Liver (tissue), 3 donors: ENCODE results near the gene AP4E1.

Experiments used
- EGR1 ChIP-seq, 2 donors: IDR thresholded peaks; 2 replicates each; pipeline ENCODE4 v1.6.1; 2016 to 2018; ENCODE audit warnings: antibody characterized with exemption in 2 of 2, low read depth in 2 of 2
- FOXA1 ChIP-seq: IDR thresholded peaks from 2 replicates; pipeline ENCODE4 v1.6.1; 2016; ENCODE audit warnings: antibody characterized with exemption
- GABPA ChIP-seq, 2 donors: IDR thresholded peaks in 1 of 2; conservative IDR thresholded peaks in 1 of 2; 2 replicates each; pipeline ENCODE4 v1.6.1; 2016; ENCODE audit warnings: antibody characterized with exemption in 2 of 2, mild to moderate bottlenecking in 1 of 2, moderate library complexity in 1 of 2
- JUND ChIP-seq, 2 donors: IDR thresholded peaks; 2 replicates each; pipeline ENCODE4 v1.6.1; 2016; ENCODE audit warnings: antibody characterized with exemption in 2 of 2
- RAD21 ChIP-seq, 2 donors: IDR thresholded peaks; 2 replicates each; pipeline ENCODE4 v1.6.1; 2016; ENCODE audit warnings: antibody characterized with exemption in 2 of 2, mild to moderate bottlenecking in 2 of 2
- TAF1 ChIP-seq: conservative IDR thresholded peaks from 2 replicates; pipeline ENCODE4 v1.6.1; 2016; ENCODE audit warnings: antibody characterized with exemption, mild to moderate bottlenecking
- TF ChIP-seq, protein P1 (sequence below): fragments of 150-350 bp; IDR thresholded peaks from 2 replicates; pipeline ENCODE4 v1.5.1; 2017; ENCODE audit warnings: improper control_type of control experiment, low read depth, low read length; ENCODE audit not compliant: missing input control
- TF ChIP-seq, protein P2 (sequence below): IDR thresholded peaks from 2 replicates; pipeline ENCODE4 v1.6.1; 2016; ENCODE audit warnings: antibody characterized with exemption, mild to moderate bottlenecking
- TF ChIP-seq, protein P3 (sequence below): IDR thresholded peaks from 2 replicates; pipeline ENCODE4 v1.6.1; 2016; ENCODE audit warnings: antibody characterized with exemption
- TF ChIP-seq, protein P4 (sequence below): IDR thresholded peaks from 2 replicates; pipeline ENCODE4 v1.6.1; 2016; ENCODE audit warnings: antibody characterized with exemption
- donor health status: healthy.
- donor health status: healthy.

DNA sequence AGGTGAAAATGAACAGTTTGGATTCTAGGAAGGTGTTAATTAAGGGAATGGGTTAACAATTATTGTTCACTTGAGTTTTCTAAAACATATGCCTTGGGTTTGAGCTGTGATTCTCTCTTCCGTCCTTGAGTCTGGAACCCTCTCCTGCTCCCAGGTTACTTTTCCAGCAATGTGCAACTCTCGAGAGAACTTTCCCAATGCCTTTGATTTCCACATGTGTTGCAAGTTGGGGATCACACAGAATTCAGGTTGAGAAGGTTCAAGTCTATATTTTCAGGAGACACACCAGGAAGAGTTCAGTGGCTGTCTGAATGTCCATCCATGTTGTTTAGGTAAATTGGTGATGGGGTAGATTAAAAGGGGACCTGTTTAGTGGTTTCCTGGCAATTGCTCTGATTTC lies 137.5 kb downstream of the AP4E1 start:
- TF ChIP-seq, protein P1, sequence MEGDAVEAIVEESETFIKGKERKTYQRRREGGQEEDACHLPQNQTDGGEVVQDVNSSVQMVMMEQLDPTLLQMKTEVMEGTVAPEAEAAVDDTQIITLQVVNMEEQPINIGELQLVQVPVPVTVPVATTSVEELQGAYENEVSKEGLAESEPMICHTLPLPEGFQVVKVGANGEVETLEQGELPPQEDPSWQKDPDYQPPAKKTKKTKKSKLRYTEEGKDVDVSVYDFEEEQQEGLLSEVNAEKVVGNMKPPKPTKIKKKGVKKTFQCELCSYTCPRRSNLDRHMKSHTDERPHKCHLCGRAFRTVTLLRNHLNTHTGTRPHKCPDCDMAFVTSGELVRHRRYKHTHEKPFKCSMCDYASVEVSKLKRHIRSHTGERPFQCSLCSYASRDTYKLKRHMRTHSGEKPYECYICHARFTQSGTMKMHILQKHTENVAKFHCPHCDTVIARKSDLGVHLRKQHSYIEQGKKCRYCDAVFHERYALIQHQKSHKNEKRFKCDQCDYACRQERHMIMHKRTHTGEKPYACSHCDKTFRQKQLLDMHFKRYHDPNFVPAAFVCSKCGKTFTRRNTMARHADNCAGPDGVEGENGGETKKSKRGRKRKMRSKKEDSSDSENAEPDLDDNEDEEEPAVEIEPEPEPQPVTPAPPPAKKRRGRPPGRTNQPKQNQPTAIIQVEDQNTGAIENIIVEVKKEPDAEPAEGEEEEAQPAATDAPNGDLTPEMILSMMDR = no peak
- TF ChIP-seq, protein P2, sequence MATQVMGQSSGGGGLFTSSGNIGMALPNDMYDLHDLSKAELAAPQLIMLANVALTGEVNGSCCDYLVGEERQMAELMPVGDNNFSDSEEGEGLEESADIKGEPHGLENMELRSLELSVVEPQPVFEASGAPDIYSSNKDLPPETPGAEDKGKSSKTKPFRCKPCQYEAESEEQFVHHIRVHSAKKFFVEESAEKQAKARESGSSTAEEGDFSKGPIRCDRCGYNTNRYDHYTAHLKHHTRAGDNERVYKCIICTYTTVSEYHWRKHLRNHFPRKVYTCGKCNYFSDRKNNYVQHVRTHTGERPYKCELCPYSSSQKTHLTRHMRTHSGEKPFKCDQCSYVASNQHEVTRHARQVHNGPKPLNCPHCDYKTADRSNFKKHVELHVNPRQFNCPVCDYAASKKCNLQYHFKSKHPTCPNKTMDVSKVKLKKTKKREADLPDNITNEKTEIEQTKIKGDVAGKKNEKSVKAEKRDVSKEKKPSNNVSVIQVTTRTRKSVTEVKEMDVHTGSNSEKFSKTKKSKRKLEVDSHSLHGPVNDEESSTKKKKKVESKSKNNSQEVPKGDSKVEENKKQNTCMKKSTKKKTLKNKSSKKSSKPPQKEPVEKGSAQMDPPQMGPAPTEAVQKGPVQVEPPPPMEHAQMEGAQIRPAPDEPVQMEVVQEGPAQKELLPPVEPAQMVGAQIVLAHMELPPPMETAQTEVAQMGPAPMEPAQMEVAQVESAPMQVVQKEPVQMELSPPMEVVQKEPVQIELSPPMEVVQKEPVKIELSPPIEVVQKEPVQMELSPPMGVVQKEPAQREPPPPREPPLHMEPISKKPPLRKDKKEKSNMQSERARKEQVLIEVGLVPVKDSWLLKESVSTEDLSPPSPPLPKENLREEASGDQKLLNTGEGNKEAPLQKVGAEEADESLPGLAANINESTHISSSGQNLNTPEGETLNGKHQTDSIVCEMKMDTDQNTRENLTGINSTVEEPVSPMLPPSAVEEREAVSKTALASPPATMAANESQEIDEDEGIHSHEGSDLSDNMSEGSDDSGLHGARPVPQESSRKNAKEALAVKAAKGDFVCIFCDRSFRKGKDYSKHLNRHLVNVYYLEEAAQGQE = no peak
- TF ChIP-seq, protein P3, sequence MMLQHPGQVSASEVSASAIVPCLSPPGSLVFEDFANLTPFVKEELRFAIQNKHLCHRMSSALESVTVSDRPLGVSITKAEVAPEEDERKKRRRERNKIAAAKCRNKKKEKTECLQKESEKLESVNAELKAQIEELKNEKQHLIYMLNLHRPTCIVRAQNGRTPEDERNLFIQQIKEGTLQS = no peak
- TF ChIP-seq RAD21 (IDR thresholded peaks at IDR 0.05) = no peak
- TF ChIP-seq JUND (IDR thresholded peaks at IDR 0.05) = no peak
- TF ChIP-seq GABPA (IDR thresholded peaks at IDR 0.05 in 1 of 2, conservative IDR thresholded peaks at IDR 0.05 in 1 of 2) = no peak
- TF ChIP-seq FOXA1 = no peak
- TF ChIP-seq EGR1 (IDR thresholded peaks at IDR 0.05; ENCODE audit: low read depth in 2 of 2) = no peak
- no peak for TF ChIP-seq TAF1
- TF ChIP-seq, protein P4, sequence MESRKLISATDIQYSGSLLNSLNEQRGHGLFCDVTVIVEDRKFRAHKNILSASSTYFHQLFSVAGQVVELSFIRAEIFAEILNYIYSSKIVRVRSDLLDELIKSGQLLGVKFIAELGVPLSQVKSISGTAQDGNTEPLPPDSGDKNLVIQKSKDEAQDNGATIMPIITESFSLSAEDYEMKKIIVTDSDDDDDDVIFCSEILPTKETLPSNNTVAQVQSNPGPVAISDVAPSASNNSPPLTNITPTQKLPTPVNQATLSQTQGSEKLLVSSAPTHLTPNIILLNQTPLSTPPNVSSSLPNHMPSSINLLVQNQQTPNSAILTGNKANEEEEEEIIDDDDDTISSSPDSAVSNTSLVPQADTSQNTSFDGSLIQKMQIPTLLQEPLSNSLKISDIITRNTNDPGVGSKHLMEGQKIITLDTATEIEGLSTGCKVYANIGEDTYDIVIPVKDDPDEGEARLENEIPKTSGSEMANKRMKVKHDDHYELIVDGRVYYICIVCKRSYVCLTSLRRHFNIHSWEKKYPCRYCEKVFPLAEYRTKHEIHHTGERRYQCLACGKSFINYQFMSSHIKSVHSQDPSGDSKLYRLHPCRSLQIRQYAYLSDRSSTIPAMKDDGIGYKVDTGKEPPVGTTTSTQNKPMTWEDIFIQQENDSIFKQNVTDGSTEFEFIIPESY = no peak
